GM10266 (cell line): ENCODE measurements around the gene TCAF1.
A peak's percentile ranks its signal among the peaks of the same experiment; 100 is the strongest.

Experiments used
- DNase-seq: peaks from one replicate; pipeline ENCODE4 v3.0.0; 2012; ENCODE audit errors: extremely low spot score
- TF ChIP-seq, protein P1 (sequence below): IDR thresholded peaks from 2 replicates; pipeline ENCODE4 v1.5.1; 2012; ENCODE audit warnings: mild to moderate bottlenecking, low read depth; ENCODE audit not compliant: control insufficient read depth, insufficient read depth; ENCODE audit errors: missing control alignments

The TCAF1 gene, protein sequence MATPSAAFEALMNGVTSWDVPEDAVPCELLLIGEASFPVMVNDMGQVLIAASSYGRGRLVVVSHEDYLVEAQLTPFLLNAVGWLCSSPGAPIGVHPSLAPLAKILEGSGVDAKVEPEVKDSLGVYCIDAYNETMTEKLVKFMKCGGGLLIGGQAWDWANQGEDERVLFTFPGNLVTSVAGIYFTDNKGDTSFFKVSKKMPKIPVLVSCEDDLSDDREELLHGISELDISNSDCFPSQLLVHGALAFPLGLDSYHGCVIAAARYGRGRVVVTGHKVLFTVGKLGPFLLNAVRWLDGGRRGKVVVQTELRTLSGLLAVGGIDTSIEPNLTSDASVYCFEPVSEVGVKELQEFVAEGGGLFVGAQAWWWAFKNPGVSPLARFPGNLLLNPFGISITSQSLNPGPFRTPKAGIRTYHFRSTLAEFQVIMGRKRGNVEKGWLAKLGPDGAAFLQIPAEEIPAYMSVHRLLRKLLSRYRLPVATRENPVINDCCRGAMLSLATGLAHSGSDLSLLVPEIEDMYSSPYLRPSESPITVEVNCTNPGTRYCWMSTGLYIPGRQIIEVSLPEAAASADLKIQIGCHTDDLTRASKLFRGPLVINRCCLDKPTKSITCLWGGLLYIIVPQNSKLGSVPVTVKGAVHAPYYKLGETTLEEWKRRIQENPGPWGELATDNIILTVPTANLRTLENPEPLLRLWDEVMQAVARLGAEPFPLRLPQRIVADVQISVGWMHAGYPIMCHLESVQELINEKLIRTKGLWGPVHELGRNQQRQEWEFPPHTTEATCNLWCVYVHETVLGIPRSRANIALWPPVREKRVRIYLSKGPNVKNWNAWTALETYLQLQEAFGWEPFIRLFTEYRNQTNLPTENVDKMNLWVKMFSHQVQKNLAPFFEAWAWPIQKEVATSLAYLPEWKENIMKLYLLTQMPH

DNA sequence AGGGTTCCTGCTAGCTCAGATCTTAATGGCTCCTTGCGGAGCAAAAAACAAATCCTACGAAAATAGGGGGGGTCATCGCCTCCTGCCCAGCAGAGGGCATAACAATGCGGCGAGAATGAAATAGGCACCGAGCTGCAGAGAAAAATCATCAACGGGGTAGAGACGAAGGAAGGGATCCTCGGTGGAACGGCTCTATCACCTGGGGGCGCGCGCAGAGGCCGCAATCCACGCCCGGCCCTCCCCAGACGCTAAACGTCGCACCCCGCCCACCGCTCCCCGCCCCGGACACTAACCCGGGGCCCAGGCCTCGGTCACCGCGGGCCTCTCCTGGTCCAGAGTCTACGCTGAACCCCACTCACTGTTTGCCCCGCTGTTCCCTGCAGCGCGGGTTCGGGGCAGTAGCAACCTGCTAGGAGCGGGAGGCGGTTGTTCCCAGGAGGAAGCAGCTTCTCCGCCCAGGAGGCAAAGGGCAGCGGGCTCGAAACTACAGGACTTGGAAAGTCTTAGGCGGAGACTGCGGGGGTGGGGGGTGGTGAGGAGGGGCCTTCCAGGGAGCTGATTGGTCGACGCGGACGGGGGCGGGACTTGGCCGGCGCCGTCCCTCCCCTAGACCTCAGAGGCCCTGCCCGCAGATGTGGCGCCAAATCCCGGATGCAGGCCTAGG lies at the start of gene TCAF1:
Gene TCAF1, minus strand, starts transcription at position 509 of the 664 bp plus-strand sequence. CDS start 25,568 bp downstream, outside the sequence.
- TF ChIP-seq, protein P1, sequence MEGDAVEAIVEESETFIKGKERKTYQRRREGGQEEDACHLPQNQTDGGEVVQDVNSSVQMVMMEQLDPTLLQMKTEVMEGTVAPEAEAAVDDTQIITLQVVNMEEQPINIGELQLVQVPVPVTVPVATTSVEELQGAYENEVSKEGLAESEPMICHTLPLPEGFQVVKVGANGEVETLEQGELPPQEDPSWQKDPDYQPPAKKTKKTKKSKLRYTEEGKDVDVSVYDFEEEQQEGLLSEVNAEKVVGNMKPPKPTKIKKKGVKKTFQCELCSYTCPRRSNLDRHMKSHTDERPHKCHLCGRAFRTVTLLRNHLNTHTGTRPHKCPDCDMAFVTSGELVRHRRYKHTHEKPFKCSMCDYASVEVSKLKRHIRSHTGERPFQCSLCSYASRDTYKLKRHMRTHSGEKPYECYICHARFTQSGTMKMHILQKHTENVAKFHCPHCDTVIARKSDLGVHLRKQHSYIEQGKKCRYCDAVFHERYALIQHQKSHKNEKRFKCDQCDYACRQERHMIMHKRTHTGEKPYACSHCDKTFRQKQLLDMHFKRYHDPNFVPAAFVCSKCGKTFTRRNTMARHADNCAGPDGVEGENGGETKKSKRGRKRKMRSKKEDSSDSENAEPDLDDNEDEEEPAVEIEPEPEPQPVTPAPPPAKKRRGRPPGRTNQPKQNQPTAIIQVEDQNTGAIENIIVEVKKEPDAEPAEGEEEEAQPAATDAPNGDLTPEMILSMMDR: peak; percentile 32
- DNase-seq: peak; percentile 94

DNA sequence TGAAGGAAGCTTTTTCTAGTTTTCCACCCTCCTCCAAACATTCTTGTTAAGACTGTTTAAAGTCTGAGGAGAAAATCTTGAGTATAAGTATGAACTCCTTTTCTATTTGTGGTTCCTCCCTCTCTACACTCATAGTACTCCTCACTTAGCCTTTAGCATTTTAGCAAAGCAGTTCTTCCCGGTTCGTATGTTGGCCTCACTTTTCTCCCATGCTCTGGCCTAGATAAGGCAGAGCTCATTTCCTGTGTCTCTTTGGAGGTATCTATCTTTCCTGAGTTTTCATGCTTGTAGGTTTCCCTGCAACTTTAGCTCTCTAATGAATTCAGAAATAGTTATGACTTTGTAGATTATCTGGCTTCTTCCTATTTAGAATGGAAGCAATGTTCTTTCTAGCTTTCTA lies 46.8 kb upstream of the TCAF1 start:
- DNase-seq: no peak

GRCh38 chr7:143947111-143947510 lies 45.1 kb upstream of the TCAF1 start:
- TF ChIP-seq, protein P1: no peak
- DNase-seq: no peak

More for the DNA sequence above, 46.8 kb upstream of the TCAF1 start:
- TF ChIP-seq, protein P1: no peak

DNA sequence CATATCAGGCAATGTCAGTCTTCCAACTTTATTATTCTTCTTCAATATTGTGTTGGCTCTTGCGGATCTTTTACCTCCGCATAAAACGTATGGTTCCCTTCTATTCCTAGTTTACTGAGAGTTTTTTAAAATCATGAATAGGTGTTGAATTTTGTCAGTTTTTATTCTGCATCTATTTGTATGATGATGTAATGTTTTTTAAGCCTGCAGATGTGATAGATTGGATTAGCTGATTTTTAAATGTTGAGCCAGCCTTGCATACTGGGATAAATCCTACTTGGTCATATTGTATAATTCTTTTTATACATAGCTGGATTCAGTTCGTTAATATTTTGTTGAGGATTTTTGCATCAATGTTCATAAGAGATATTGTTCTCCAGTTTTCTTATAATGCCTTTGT lies 43.4 kb upstream of the TCAF1 start:
- no peak for DNase-seq
- TF ChIP-seq, protein P1: no peak

- TF ChIP-seq, protein P1: no peak
- no peak for DNase-seq
Observed at GRCh38 chr7:143938379-143939243, 36.6 kb upstream of the TCAF1 start.
